ENCODE data around the gene ADNP.
A peak's percentile ranks its signal among the peaks of the same experiment; 100 is the strongest.
"Not testable (repeated sequence)": the region's sequence is repeated elsewhere in the genome, so short reads cannot be mapped to it uniquely, and the experiment has no call there.

ADNP gene

GRCh38 chr20:50931306-50932015 is at the start of gene ADNP:
Gene ADNP (minus strand): TSS chr20:50931437. CDS start chr20:50903996, 27,441 bp downstream.
- H3K27ac ChIP-seq: peak within 1 kb of the TSS; percentile 99
- H3K4me3 ChIP-seq (ENCODE audit: low read depth, low read length): peak within 1 kb of the TSS; percentile 94
- DNase-seq: peak; percentile 94
- peaks cover 63% of the 10 kb centered on the region for H3K36me3 ChIP-seq
- H3K27me3 ChIP-seq (ENCODE audit: insufficient read depth, low read depth, severe bottlenecking): no peaks in the 10 kb centered on the region
- TF ChIP-seq CTCF (IDR thresholded peaks at IDR 0.05; ENCODE audit: low read depth, low read length): peak; percentile 59
- no peaks in the 10 kb centered on the region for H3K9me3 ChIP-seq (ENCODE audit: severe bottlenecking)

- H3K27ac ChIP-seq: no peak overlapping the region
- H3K4me3 ChIP-seq (ENCODE audit: low read depth, low read length): no peak overlapping the region
- no peak for DNase-seq
- no peaks in the 10 kb centered on the region for H3K9me3 ChIP-seq (ENCODE audit: severe bottlenecking)
- no peak for TF ChIP-seq CTCF (IDR thresholded peaks at IDR 0.05; ENCODE audit: low read depth, low read length)
- peaks cover 89% of the 10 kb centered on the region for H3K27me3 ChIP-seq (ENCODE audit: insufficient read depth, low read depth, severe bottlenecking)
- H3K36me3 ChIP-seq: no peaks in the 10 kb centered on the region
These were observed 48.9 kb upstream of the ADNP start for GRCh38 chr20:50980071-50980681.

- H3K27ac ChIP-seq; H3K9me3 ChIP-seq (ENCODE audit: severe bottlenecking); H3K36me3 ChIP-seq; H3K4me3 ChIP-seq (ENCODE audit: low read depth, low read length); DNase-seq: not testable (repeated sequence)
- peaks cover 84% of the 10 kb centered on the region for H3K27me3 ChIP-seq (ENCODE audit: insufficient read depth, low read depth, severe bottlenecking)
These were observed 47.3 kb upstream of the ADNP start for GRCh38 chr20:50978533-50978932.

GRCh38 chr20:50977066-50978021 is 46.1 kb upstream of the ADNP start:
- Histone ChIP-seq H3K9me3 (ENCODE audit: severe bottlenecking) (no peaks in the 10 kb centered on the region), H3K27me3 (ENCODE audit: insufficient read depth, low read depth, severe bottlenecking) (peaks cover 82% of the 10 kb centered on the region), H3K4me3 (ENCODE audit: low read depth, low read length) (no peak overlapping the region), H3K36me3 (no peaks in the 10 kb centered on the region), H3K27ac (no peak overlapping the region)
- no peak for DNase-seq
- TF ChIP-seq CTCF (IDR thresholded peaks at IDR 0.05; ENCODE audit: low read depth, low read length): no peak

- Histone ChIP-seq H3K27ac (no peak overlapping the region), H3K4me3 (ENCODE audit: low read depth, low read length) (no peak overlapping the region), H3K27me3 (ENCODE audit: insufficient read depth, low read depth, severe bottlenecking) (peaks cover 87% of the 10 kb centered on the region), H3K36me3 (no peaks in the 10 kb centered on the region), H3K9me3 (ENCODE audit: severe bottlenecking) (no peaks in the 10 kb centered on the region)
- no peak for TF ChIP-seq CTCF (IDR thresholded peaks at IDR 0.05; ENCODE audit: low read depth, low read length)
- no peak for DNase-seq
These were observed 44.6 kb upstream of the ADNP start for GRCh38 chr20:50975701-50976330.
